K562 (cell line): ENCODE data around the gene PFDN2. TPM values are rescaled to one million over a fixed set of nuclear protein-coding genes. Genes with fewer than 3 reads are reported as not detected.
A peak's percentile ranks its signal among the peaks of the same experiment; 100 is the strongest.

ENCODE experiments used
- CBX2 ChIP-seq: fragments of 200-600 bp; sonication (generic); IDR thresholded peaks from one replicate; pipeline ENCODE4 v1.6.1; 2012; ENCODE audit warnings: mild to moderate bottlenecking, low read length, inconsistent platforms; ENCODE audit not compliant: insufficient read depth, poor library complexity, severe bottlenecking
- EP300 ChIP-seq: IDR thresholded peaks from 2 replicates; pipeline ENCODE4 v1.6.1; 2012; ENCODE audit warnings: low read length, improper control_type of control experiment
- ESRRB ChIP-seq: fragments of 250-450 bp; sonication (Bioruptor Pico); IDR thresholded peaks from 2 replicates; pipeline ENCODE4 v1.5.0; 2020; ENCODE audit warnings: mild to moderate bottlenecking, moderate library complexity, borderline replicate concordance
- HEY1 ChIP-seq: fragments of 250-450 bp; sonication (Bioruptor Pico); IDR thresholded peaks from 2 replicates; pipeline ENCODE4 v1.5.0; 2020; ENCODE audit warnings: mild to moderate bottlenecking, moderate library complexity, borderline replicate concordance
- MTA2 ChIP-seq: fragments of 450-650 bp; IDR thresholded peaks from 2 replicates; pipeline ENCODE4 v1.6.1; 2016; ENCODE audit warnings: low read depth
- NFRKB ChIP-seq: fragments of 450-650 bp; IDR thresholded peaks from 2 replicates; pipeline ENCODE4 v1.6.1; 2016; ENCODE audit warnings: low read depth
- NR2F6 ChIP-seq: fragments of 450-650 bp; formaldehyde crosslinking; IDR thresholded peaks from 2 replicates; pipeline ENCODE4 v1.4.0; 2020; ENCODE audit warnings: mild to moderate bottlenecking
- NRF1 ChIP-seq, 2 experiments: fragments of 450-650 bp; IDR thresholded peaks in 1 of 2; conservative IDR thresholded peaks in 1 of 2; 2 replicates each; pipeline ENCODE4 v1.6.1; 2014; ENCODE audit warnings: mild to moderate bottlenecking in 2 of 2
- POLR2AphosphoS5 ChIP-seq: IDR thresholded peaks from 2 replicates; pipeline ENCODE4 v1.6.1; 2011; ENCODE audit warnings: mild to moderate bottlenecking, low read depth, low read length, moderate library complexity; ENCODE audit not compliant: control insufficient read depth, insufficient read depth
- POLR2H ChIP-seq: IDR thresholded peaks from 2 replicates; pipeline ENCODE4 v1.6.1; 2016; ENCODE audit warnings: missing genetic modification characterization, low read depth, mild to moderate bottlenecking, control low read depth, missing compliant biosample characterization, moderate library complexity
- RBM15 ChIP-seq: fragments of 200-400 bp; formaldehyde crosslinking; IDR thresholded peaks from 2 replicates; pipeline ENCODE4 v1.6.1; 2018; ENCODE audit warnings: mild to moderate bottlenecking, low read length, moderate library complexity; ENCODE audit not compliant: insufficient read depth
- SMC3 ChIP-seq: conservative IDR thresholded peaks from 2 replicates; pipeline ENCODE4 v1.6.1; 2011; ENCODE audit warnings: low read depth, low read length, improper control_type of control experiment; ENCODE audit not compliant: insufficient read depth
- SRSF7 ChIP-seq: fragments of 200-400 bp; formaldehyde crosslinking; optimal IDR thresholded peaks from 2 replicates; pipeline ENCODE3; 2017; ENCODE audit warnings: mild to moderate bottlenecking, low read depth, low read length
- TCF7L2 ChIP-seq: fragments of 150-350 bp; IDR thresholded peaks from 2 replicates; pipeline ENCODE4 v1.6.1; 2016; ENCODE audit warnings: low read depth, mild to moderate bottlenecking, low read length, moderate library complexity
- polyA plus RNA-seq, 8 experiments: library from polyadenylated mRNA; depleted of rRNA in 4 of 8; stranded (reverse) in 5 of 8; unstranded in 3 of 8; fragments of >200 nt; fragmentation: Nextera tagmentation in 2 of 8; fragmentation: Illumina TruSeq in 1 of 8; extraction: Ambion mirVana in 2 of 8; extraction: Trizol in 1 of 8; gene quantifications; 2 replicates each; pipeline versions ENCODE4 v1.2.1 to v1.2.3, GENCODE V29; 2011 to 2014; ENCODE audit warnings: inconsistent platforms in 1 of 8, missing spikeins in 1 of 8
- total RNA-seq, 7 experiments: library from RNA; depleted of rRNA in 6 of 7; stranded (reverse); fragments of >200 nt in 6 of 7; fragmentation: Illumina TruSeq in 2 of 7; extraction: Trizol in 2 of 7; gene quantifications; 2 replicates each; pipeline versions ENCODE4 v1.2.1 to v1.2.3, GENCODE V29; 2011 to 2021; ENCODE audit warnings: low replicate concordance in 1 of 7
- TF ChIP-seq, protein P1 (sequence below): fragments of 200-800 bp; sonication (Bioruptor generic); IDR thresholded peaks from 2 replicates; pipeline ENCODE4 v1.6.1; 2016; ENCODE audit warnings: missing genetic modification characterization, missing compliant biosample characterization
- TF ChIP-seq, protein P2 (sequence below): fragments of 450-650 bp; IDR thresholded peaks from 2 replicates; pipeline ENCODE4 v1.7.1; 2018; ENCODE audit warnings: mild to moderate bottlenecking, low read depth; ENCODE audit not compliant: partially characterized antibody
- TF ChIP-seq, protein P3 (sequence below): fragments of 150-350 bp; conservative IDR thresholded peaks from 2 replicates; pipeline ENCODE4 v1.6.1; 2014; ENCODE audit warnings: low read length

Gene PFDN2
- total and polyA plus RNA-seq, 9 of the 15 experiments (the other 6 are each of a cell fraction or from before 2014, with no cell fraction given) = 50.2 to 361 (median 144) TPM

DNA sequence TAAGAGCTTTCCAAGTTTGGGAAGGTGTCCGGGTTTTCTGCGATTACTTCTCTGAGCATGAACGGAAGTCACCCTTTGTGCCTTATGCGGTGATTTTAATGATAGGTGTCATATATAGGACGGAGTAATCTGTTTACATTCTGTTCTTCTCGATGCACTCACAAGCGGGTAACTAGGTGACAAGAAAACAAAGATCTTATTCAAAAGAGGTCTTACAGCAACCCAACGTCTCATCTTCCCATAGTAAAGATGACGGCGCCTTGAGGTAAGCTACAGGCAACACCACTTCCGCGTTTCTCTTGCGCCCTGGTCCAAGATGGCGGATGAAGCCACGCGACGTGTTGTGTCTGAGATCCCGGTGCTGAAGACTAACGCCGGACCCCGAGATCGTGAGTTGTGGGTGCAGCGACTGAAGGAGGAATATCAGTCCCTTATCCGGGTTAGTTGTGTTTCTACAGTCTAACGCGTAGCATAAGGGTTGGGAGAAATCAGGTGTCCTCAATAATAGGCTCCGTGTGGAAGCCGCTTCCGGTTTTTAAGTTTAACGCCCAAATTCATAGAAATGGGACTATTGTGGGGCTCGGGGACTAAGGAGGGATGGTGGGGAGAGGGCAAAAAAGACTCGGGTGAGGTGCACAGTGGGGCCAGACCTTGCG lies 36.0 kb upstream of the PFDN2 start, which contains the start of gene UFC1 (continued):
- TF ChIP-seq, protein P1, sequence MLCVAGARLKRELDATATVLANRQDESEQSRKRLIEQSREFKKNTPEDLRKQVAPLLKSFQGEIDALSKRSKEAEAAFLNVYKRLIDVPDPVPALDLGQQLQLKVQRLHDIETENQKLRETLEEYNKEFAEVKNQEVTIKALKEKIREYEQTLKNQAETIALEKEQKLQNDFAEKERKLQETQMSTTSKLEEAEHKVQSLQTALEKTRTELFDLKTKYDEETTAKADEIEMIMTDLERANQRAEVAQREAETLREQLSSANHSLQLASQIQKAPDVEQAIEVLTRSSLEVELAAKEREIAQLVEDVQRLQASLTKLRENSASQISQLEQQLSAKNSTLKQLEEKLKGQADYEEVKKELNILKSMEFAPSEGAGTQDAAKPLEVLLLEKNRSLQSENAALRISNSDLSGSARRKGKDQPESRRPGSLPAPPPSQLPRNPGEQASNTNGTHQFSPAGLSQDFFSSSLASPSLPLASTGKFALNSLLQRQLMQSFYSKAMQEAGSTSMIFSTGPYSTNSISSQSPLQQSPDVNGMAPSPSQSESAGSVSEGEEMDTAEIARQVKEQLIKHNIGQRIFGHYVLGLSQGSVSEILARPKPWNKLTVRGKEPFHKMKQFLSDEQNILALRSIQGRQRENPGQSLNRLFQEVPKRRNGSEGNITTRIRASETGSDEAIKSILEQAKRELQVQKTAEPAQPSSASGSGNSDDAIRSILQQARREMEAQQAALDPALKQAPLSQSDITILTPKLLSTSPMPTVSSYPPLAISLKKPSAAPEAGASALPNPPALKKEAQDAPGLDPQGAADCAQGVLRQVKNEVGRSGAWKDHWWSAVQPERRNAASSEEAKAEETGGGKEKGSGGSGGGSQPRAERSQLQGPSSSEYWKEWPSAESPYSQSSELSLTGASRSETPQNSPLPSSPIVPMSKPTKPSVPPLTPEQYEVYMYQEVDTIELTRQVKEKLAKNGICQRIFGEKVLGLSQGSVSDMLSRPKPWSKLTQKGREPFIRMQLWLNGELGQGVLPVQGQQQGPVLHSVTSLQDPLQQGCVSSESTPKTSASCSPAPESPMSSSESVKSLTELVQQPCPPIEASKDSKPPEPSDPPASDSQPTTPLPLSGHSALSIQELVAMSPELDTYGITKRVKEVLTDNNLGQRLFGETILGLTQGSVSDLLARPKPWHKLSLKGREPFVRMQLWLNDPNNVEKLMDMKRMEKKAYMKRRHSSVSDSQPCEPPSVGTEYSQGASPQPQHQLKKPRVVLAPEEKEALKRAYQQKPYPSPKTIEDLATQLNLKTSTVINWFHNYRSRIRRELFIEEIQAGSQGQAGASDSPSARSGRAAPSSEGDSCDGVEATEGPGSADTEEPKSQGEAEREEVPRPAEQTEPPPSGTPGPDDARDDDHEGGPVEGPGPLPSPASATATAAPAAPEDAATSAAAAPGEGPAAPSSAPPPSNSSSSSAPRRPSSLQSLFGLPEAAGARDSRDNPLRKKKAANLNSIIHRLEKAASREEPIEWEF (CRISPR knock-in tag) = no peak
- peak; percentile 93 for TF ChIP-seq POLR2AphosphoS5
- no peak for TF ChIP-seq CBX2
- TF ChIP-seq, protein P2, sequence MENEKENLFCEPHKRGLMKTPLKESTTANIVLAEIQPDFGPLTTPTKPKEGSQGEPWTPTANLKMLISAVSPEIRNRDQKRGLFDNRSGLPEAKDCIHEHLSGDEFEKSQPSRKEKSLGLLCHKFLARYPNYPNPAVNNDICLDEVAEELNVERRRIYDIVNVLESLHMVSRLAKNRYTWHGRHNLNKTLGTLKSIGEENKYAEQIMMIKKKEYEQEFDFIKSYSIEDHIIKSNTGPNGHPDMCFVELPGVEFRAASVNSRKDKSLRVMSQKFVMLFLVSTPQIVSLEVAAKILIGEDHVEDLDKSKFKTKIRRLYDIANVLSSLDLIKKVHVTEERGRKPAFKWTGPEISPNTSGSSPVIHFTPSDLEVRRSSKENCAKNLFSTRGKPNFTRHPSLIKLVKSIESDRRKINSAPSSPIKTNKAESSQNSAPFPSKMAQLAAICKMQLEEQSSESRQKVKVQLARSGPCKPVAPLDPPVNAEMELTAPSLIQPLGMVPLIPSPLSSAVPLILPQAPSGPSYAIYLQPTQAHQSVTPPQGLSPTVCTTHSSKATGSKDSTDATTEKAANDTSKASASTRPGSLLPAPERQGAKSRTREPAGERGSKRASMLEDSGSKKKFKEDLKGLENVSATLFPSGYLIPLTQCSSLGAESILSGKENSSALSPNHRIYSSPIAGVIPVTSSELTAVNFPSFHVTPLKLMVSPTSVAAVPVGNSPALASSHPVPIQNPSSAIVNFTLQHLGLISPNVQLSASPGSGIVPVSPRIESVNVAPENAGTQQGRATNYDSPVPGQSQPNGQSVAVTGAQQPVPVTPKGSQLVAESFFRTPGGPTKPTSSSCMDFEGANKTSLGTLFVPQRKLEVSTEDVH = peak; percentile 92
- no peak for TF ChIP-seq ESRRB (CRISPR knock-in tag)
- TF ChIP-seq POLR2H = peak; percentile 90
- TF ChIP-seq SRSF7 = no peak
- no peak for TF ChIP-seq SMC3
- TF ChIP-seq HEY1 (CRISPR knock-in tag) = no peak
- peak; percentile 7; the same call in 1 of the 2 replicates for TF ChIP-seq EP300
- TF ChIP-seq NRF1 (conservative IDR thresholded peaks at IDR 0.05 in 1 of 2, IDR thresholded peaks at IDR 0.05 in 1 of 2) = peak; percentile 73 to 75
- no peak for TF ChIP-seq MTA2
- TF ChIP-seq, protein P3, sequence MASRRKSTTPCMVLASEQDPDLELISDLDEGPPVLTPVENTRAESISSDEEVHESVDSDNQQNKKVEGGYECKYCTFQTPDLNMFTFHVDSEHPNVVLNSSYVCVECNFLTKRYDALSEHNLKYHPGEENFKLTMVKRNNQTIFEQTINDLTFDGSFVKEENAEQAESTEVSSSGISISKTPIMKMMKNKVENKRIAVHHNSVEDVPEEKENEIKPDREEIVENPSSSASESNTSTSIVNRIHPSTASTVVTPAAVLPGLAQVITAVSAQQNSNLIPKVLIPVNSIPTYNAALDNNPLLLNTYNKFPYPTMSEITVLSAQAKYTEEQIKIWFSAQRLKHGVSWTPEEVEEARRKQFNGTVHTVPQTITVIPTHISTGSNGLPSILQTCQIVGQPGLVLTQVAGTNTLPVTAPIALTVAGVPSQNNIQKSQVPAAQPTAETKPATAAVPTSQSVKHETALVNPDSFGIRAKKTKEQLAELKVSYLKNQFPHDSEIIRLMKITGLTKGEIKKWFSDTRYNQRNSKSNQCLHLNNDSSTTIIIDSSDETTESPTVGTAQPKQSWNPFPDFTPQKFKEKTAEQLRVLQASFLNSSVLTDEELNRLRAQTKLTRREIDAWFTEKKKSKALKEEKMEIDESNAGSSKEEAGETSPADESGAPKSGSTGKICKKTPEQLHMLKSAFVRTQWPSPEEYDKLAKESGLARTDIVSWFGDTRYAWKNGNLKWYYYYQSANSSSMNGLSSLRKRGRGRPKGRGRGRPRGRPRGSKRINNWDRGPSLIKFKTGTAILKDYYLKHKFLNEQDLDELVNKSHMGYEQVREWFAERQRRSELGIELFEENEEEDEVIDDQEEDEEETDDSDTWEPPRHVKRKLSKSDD = peak; percentile 94; the same call in 1 of the 2 replicates
- no peak for TF ChIP-seq NR2F6
- 0 out of 2 replicates have a peak, but pooled peaks have one; percentile 35 for TF ChIP-seq TCF7L2
- TF ChIP-seq NFRKB = peak; percentile 100
- no peak for TF ChIP-seq RBM15
